Measurements from ENCODE around the gene PXDC1. TPM values are rescaled to one million over a fixed set of nuclear protein-coding genes. Genes with fewer than 3 reads are reported as not detected.
"Not testable (repeated sequence)": the region's sequence is repeated elsewhere in the genome, so short reads cannot be mapped to it uniquely, and the experiment has no call there.

PXDC1 gene
- total and polyA plus RNA-seq, 11 donors: 13.7 to 89.9 (median 29.1) TPM

- intact Hi-C loops (cut with DNase I): no loop called here
- H3K4me3 ChIP-seq: no peak overlapping the region
- WGBS, 4 donors: 91 to 94% (median 93%) methylated on average over 4 of the region's 4 CpGs
- H3K9me3 ChIP-seq: peaks cover 0 to 15% (median 0%) of the 10 kb centered on the region in 12 donors
- no peaks in the 10 kb centered on the region for H3K27me3 ChIP-seq
- TF ChIP-seq POLR2A (IDR thresholded peaks at IDR 0.05) (no peak), CTCF (IDR thresholded peaks at IDR 0.05) (no peak)
- no peak for ATAC-seq
- no peak for DNase-seq
- H3K4me1 ChIP-seq: no peaks in the 10 kb centered on the region
- no peaks in the 10 kb centered on the region for H3K36me3 ChIP-seq
- H3K27ac ChIP-seq: no peak overlapping the region
Measured at GRCh38 chr6:3678946-3679345, 72.6 kb downstream of the PXDC1 start.

GRCh38 chr6:3677751-3678150, 73.8 kb downstream of the PXDC1 start:
- 89 to 96% (median 93%) methylated on average over 8 to 9 of the region's 9 CpGs for WGBS, 4 donors
- H3K27ac ChIP-seq; H3K4me1 ChIP-seq; DNase-seq; H3K27me3 ChIP-seq; H3K4me3 ChIP-seq; ATAC-seq; intact Hi-C loops (cut with DNase I); H3K36me3 ChIP-seq: not testable (repeated sequence)
- peaks cover 0 to 21% (median 0%) of the 10 kb centered on the region in 12 donors for H3K9me3 ChIP-seq

- H3K9me3 ChIP-seq: peaks cover 0 to 25% (median 0%) of the 10 kb centered on the region in 12 donors
- WGBS, 4 donors: 22 to 68% (median 60%) methylated on average over 1 of the region's 1 CpG
Measured at GRCh38 chr6:3677351-3677750, 74.2 kb downstream of the PXDC1 start.

More at GRCh38 chr6:3677351-3677750, 74.2 kb downstream of the PXDC1 start:
- H3K36me3 ChIP-seq; H3K4me3 ChIP-seq; DNase-seq; H3K27ac ChIP-seq; H3K27me3 ChIP-seq; ATAC-seq; intact Hi-C loops (cut with DNase I); H3K4me1 ChIP-seq: not testable (repeated sequence)

Other genes starting within 250 kb of the PXDC1 start
- gene FAM50B, start 97.7 kb upstream of the PXDC1 start, total RNA-seq: 10 to 100 TPM; 13.6 to 29.1 (median 21.5) TPM
- gene FAM50B, start 97.7 kb upstream of the PXDC1 start, polyA plus RNA-seq: 10 to 100 TPM; 11.7 to 23.3 TPM